SU-DHL-6 (cell line): Measurements from ENCODE around the gene FUT4.

Experiments used
- H2AFZ ChIP-seq: fragments of 200-600 bp; sonication (generic); 2 replicates; pipeline ENCODE4 v1.6.1; 2014; ENCODE audit warnings: low read depth, mild to moderate bottlenecking, moderate library complexity, mixed read lengths, antibody characterized with exemption, low read length; ENCODE audit not compliant: severe bottlenecking
- H3F3A ChIP-seq: fragments of 200-600 bp; shearing (Covaris generic); 2 replicates; pipeline ENCODE4 v1.6.0; 2016; ENCODE audit warnings: antibody characterized with exemption, mild to moderate bottlenecking; ENCODE audit not compliant: insufficient read depth
- H3K27ac ChIP-seq: fragments of 200-600 bp; sonication (generic); 2 replicates; pipeline ENCODE4 v1.5.1; 2016; ENCODE audit warnings: low read depth, mild to moderate bottlenecking, low read length, moderate library complexity, mixed read lengths
- H3K27me3 ChIP-seq: fragments of 200-600 bp; sonication (generic), shearing (Covaris generic); 2 replicates; pipeline ENCODE4 v1.6.0; 2014; ENCODE audit warnings: mild to moderate bottlenecking, low read length
- H3K36me3 ChIP-seq: fragments of 200-600 bp; sonication (generic); 2 replicates; pipeline ENCODE4 v1.6.1; 2014; ENCODE audit warnings: mild to moderate bottlenecking, low read length, mixed read lengths
- H3K4me2 ChIP-seq: fragments of 300-600, 200-600 bp; shearing (Covaris generic), sonication (generic); 2 replicates; pipeline ENCODE4 v1.6.0; 2014; ENCODE audit warnings: low read length, low read depth, mild to moderate bottlenecking; ENCODE audit not compliant: poor library complexity, severe bottlenecking
- H3K4me3 ChIP-seq: fragments of 200-600 bp; sonication (generic); 2 replicates; pipeline ENCODE4 v1.5.1; 2014; ENCODE audit warnings: antibody characterized with exemption, low read length, mild to moderate bottlenecking, mixed read lengths; ENCODE audit not compliant: insufficient read depth, poor library complexity, severe bottlenecking
- H3K79me2 ChIP-seq: fragments of 200-600 bp; sonication (generic); 2 replicates; pipeline ENCODE4 v1.6.1; 2014; ENCODE audit warnings: mild to moderate bottlenecking, low read length, moderate library complexity; ENCODE audit not compliant: insufficient read depth
- H3K9ac ChIP-seq: fragments of 200-600 bp; sonication (generic); 2 replicates; pipeline ENCODE4 v1.7.0; 2014; ENCODE audit warnings: mild to moderate bottlenecking, low read length
- H3K9me2 ChIP-seq: fragments of 200-600 bp; sonication (generic); replicated peaks from 2 replicates; pipeline ENCODE4 v1.6.1; 2014; ENCODE audit warnings: low read length; ENCODE audit not compliant: insufficient read depth
- H3K9me3 ChIP-seq: fragments of 200-600 bp; sonication (generic); 2 replicates; pipeline ENCODE4 v1.6.1; 2014; ENCODE audit warnings: low read length, mixed read lengths; ENCODE audit not compliant: insufficient read depth
- H4K20me1 ChIP-seq: fragments of 200-600 bp; sonication (generic); 2 replicates; pipeline ENCODE4 v1.6.1; 2014; ENCODE audit warnings: low read depth, mild to moderate bottlenecking, antibody characterized with exemption, low read length, moderate library complexity, mixed read lengths
- CTCF ChIP-seq: fragments of 200-600 bp; sonication (generic); IDR thresholded peaks from one replicate; pipeline ENCODE4 v1.5.1; 2017; ENCODE audit warnings: antibody characterized with exemption, mild to moderate bottlenecking, low read length, moderate library complexity; ENCODE audit not compliant: insufficient read depth, poor library complexity, severe bottlenecking
- EZH2phosphoT487 ChIP-seq: fragments of 200-600 bp; sonication (generic), shearing (Covaris generic); conservative IDR thresholded peaks from 2 replicates; pipeline ENCODE4 v1.6.1; 2018; ENCODE audit warnings: mild to moderate bottlenecking, antibody characterized with exemption, low read length, moderate library complexity, mixed read lengths

Gene FUT4

GRCh38 chr11:94557992-94558391 lies 14.3 kb downstream of the FUT4 start:
- Histone ChIP-seq H3K4me2 (no peak overlapping the region), H4K20me1 (no peaks in the 10 kb centered on the region)

GRCh38 chr11:94558468-94558867 lies 14.7 kb downstream of the FUT4 start:
- Histone ChIP-seq H3F3A (no peaks in the 10 kb centered on the region), H3K27me3 (no peaks in the 10 kb centered on the region), H3K36me3 (no peaks in the 10 kb centered on the region), H2AFZ (no peak overlapping the region), H3K9ac (no peak overlapping the region), H3K9me2 (no peaks in the 10 kb centered on the region), H3K4me2 (no peak overlapping the region), H3K4me3 (no peak overlapping the region), H3K9me3 (no peaks in the 10 kb centered on the region), H4K20me1 (no peaks in the 10 kb centered on the region), H3K79me2 (no peaks in the 10 kb centered on the region), H3K27ac (no peak overlapping the region)
- TF ChIP-seq CTCF (no peak), EZH2phosphoT487 (no peak)

More at GRCh38 chr11:94557992-94558391, 14.3 kb downstream of the FUT4 start:
- Histone ChIP-seq H3K9me3 (no peaks in the 10 kb centered on the region), H3K9me2 (no peaks in the 10 kb centered on the region), H3K4me3 (no peak overlapping the region), H3K9ac (no peak overlapping the region), H2AFZ (no peak overlapping the region), H3F3A (no peaks in the 10 kb centered on the region), H3K36me3 (no peaks in the 10 kb centered on the region), H3K27ac (no peak overlapping the region), H3K79me2 (no peaks in the 10 kb centered on the region), H3K27me3 (no peaks in the 10 kb centered on the region)
- no peak for TF ChIP-seq EZH2phosphoT487
- TF ChIP-seq CTCF: no peak

GRCh38 chr11:94558932-94559331 lies 15.2 kb downstream of the FUT4 start:
- Histone ChIP-seq H3K4me3 (no peak overlapping the region), H3K79me2 (no peaks in the 10 kb centered on the region), H2AFZ (no peak overlapping the region), H3K27ac (no peak overlapping the region), H3K9me3 (no peaks in the 10 kb centered on the region), H3F3A (no peaks in the 10 kb centered on the region), H4K20me1 (no peaks in the 10 kb centered on the region), H3K9me2 (no peaks in the 10 kb centered on the region), H3K9ac (no peak overlapping the region), H3K36me3 (no peaks in the 10 kb centered on the region), H3K27me3 (no peaks in the 10 kb centered on the region), H3K4me2 (no peak overlapping the region)
- no peak for TF ChIP-seq EZH2phosphoT487
- no peak for TF ChIP-seq CTCF

GRCh38 chr11:94559361-94559760 lies 15.6 kb downstream of the FUT4 start:
- no peak overlapping the region for H3K27ac ChIP-seq
- H3K36me3 ChIP-seq: no peaks in the 10 kb centered on the region
- no peaks in the 10 kb centered on the region for H3K79me2 ChIP-seq
- H2AFZ ChIP-seq: no peak overlapping the region
- no peak overlapping the region for H3K4me2 ChIP-seq
- H3K4me3 ChIP-seq: no peak overlapping the region
- H3K9me3 ChIP-seq: no peaks in the 10 kb centered on the region
- H3K9ac ChIP-seq: no peak overlapping the region
- H3K9me2 ChIP-seq: no peaks in the 10 kb centered on the region
- no peaks in the 10 kb centered on the region for H3F3A ChIP-seq
- H3K27me3 ChIP-seq: no peaks in the 10 kb centered on the region
- TF ChIP-seq EZH2phosphoT487: no peak
- no peak for TF ChIP-seq CTCF
- no peaks in the 10 kb centered on the region for H4K20me1 ChIP-seq
